ENCODE measurements around the gene CADM2.

Gene CADM2

GRCh38 chr3:84985795-84986194, 27.0 kb downstream of the CADM2 start:
- DNase-seq: no peak

DNA sequence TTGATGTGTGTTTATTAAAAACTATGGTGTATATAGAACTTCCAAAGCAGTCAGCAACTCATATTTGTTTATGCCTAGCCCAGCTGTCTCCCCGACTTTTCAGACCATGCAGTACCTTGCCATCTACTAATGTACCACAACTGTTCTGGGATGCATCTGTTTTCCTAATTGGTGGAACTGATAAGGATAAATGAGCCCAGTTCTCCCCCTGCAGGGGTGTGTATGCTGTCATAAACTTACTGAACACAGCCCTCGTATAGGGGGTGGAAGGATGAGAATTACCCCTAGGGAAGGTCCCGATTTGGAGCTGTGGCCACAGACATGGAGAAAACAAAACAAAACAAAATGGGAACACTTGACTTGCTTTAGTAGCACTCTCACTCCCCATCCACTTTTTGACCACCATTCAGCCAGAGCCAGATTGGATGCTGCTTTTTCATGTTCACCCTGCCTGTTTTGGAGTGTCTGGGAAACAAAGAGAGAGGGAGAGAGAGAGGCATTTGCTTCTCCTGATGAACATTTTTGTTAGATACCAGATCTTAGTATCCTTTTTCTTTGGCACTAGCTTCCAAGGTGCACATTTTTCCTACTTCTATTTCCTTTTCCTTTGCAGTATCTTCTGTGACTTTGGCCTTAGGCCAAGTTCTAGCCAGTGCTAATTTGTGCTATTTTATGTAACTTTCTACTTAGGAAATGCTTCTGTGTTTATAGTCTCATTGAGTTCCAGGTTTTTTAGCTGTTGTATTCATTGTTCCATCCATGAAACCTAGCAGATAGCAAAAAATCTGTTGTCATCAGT, 29.1 kb downstream of the CADM2 start:
- no peak for DNase-seq

GRCh38 chr3:84989102-84989501, 30.3 kb downstream of the CADM2 start:
- DNase-seq: no peak

DNA sequence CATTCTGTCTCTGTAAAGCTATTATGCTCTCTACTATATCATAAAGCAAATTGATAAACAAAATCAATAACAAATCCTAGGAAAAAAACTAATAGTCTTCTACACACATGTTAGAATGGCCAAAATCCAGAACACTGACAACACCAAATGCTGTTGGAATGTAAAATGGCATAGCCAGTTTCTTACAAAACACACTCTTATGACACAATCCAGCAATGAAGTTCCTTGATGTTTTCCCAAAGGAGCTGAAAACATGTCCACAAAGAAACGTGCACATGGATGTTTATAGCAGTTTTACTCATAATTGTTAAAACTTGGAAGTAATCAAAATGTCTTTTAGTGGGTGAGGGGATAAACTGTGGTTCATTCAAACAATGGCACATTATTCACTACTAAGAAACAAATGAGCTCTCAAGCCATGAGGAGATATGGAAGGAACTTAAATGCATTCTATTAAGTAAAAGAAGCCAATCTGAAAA, 32.7 kb downstream of the CADM2 start:
- DNase-seq: no peak

- no peak for DNase-seq
Measured at GRCh38 chr3:84993956-84994355, 35.2 kb downstream of the CADM2 start.

DNA sequence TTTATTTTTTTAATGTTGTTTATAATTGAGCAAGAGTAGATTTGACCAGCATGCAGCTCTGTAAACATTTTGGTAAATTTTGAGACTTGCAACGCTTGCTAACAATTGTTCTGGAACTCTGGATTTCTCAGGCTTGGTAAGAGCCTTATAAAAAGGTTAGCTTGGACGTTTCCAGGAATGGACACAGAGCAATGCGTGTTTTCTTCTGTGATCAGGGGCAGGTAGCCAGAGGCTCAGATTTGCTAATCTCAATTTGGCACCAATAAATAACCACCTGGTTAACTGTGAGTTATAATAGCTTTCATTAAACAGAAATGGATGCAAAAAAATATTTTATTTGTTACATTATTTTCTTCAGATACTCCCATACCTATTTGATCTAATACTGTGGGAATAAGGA, 39.8 kb downstream of the CADM2 start:
- no peak for DNase-seq

DNA sequence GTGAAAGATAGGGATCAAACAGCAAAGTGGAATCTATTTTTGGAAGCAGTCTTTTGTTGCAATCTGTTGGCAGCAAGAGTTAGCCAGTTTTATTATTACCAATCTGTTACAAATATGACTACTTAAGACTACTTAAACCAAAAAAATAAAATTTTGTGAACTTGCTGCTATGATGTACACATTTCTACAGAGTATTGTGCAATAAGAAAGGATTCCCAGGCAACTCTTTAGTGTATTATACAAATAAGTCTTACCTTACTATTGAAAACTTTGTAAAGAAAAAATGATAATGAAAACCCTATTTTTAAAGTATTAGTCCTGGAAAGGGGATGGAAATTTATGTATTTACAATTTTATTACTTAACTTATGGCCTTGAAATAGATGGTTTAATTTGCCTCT, 44.7 kb downstream of the CADM2 start:
- DNase-seq: no peak

- DNase-seq: no peak
Measured at GRCh38 chr3:85004147-85004546, 45.4 kb downstream of the CADM2 start.

DNA sequence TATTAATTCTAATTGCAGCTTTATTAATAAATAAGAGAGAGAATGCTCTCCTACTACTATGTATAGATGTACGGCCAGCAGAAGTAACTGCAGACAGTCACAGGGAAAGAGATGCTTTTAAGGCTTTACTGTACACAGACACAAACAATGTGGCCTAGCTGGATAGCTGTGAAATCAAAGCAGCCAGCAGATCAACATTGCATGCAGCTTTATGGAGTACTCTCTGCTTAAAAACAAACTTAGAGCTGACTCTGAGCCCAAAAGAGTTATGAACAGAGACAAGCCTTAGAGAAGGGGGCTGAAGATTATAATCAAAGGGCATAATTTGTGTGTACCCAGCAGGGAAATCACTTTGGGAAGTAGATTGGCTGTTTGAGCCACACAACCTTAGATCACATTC, 47.2 kb downstream of the CADM2 start:
- DNase-seq: no peak

- DNase-seq: no peak
Measured at GRCh38 chr3:85007195-85008094, 48.7 kb downstream of the CADM2 start.

GRCh38 chr3:85020828-85021227, 62.0 kb downstream of the CADM2 start:
- no peak for DNase-seq

DNA sequence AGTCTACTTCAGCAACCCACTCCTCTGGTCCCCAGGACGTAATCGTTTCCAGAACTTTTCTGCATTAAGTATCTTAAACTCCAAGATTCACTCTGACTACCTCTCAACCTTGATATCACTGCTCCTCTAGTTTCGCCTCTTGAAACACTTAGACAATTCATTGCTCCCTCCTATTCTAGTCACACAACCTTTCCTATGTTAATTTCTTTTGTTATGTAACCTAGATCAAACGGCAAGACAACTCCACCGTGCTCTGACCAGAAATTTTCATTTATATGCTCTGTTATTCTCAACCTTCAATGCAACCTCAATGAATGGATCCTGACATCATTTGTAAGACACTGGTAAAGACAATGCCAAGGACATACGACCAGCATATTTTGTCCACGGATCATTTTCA, 71.3 kb downstream of the CADM2 start:
- no peak for DNase-seq

DNA sequence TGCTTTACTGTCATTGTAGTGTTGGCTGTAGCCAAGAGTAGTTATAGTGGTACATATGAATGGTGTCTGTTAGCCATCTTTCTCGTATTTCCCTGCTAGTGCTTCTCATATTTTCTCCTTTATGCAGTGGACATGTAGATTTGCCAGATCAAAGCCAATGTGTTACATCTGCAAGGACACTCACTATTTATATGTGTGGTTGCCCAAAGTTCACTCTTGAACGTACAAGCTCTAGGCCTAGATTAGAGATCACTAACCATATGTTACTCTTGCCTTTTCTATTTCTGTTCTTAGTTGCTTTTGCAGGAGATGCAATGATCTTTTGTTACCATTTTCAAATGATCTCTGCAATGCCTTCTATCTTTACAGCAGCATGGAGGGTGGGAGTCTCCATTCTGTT, 78.4 kb downstream of the CADM2 start:
- DNase-seq: no peak

DNA sequence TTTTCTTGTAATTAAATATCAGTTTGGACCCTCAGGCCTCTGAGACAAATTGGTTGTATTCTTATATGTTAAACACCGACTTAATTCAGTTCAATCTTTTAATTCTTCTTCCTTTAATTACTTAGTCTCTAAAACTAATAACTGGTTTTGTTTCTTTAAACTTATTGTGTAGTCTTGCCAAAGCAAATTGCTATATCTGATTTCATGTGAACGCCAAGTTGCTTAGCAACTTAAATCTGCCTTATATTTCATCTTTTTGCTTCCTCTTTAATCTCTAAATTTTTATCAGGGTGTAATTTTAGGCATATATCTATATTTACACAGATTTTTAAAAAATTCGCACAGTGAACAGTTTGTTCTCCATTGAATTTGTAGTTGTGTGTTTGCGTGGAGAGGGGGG, 82.2 kb downstream of the CADM2 start:
- DNase-seq: no peak

DNA sequence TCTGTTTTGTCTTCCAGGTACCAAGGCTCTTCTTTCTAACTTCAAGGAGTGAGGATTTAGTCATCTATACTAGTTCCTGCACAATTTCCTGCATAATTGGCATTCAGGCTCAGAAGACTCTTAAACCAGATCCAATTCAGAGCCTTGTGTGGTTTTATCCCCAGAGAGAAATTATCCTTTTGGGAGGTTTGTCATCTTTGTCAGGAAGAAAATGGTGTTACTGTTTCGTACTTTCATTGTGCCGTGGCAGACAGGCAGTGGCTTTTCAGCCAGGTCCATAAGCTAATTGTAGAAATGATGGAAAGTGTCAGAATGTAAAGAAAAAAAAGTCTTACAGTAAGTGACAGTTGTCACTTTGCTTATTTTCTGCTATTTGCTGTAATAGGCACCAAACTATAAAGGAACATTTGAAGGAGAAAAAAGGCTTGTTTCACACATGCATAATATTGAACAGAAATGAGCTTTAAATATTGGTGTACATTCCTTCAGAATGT, 82.8 kb downstream of the CADM2 start:
- DNase-seq: no peak

DNA sequence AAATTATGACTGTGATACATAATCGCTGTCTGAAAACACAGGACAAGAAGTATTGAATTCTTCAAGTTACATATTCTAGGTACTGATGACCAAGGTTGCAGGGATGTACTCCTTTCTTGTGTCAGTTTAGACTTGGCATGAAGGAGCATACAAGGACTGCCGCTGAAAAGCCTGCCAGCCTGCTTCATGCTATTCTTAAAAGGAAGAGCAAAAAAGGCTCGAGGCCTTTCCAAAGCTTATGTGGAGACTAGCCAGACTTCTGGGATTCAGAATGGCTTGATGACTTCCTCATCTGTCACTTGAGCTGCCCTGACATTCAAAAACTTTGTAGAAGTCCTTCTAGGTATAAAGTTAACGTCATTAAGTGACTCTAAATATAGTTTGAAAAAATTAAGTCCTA, 92.0 kb downstream of the CADM2 start:
- no peak for DNase-seq

- DNase-seq: no peak
Measured at GRCh38 chr3:85051786-85052185, 93.0 kb downstream of the CADM2 start.

- no peak for DNase-seq
Measured at GRCh38 chr3:85053626-85054025, 94.8 kb downstream of the CADM2 start.

DNA sequence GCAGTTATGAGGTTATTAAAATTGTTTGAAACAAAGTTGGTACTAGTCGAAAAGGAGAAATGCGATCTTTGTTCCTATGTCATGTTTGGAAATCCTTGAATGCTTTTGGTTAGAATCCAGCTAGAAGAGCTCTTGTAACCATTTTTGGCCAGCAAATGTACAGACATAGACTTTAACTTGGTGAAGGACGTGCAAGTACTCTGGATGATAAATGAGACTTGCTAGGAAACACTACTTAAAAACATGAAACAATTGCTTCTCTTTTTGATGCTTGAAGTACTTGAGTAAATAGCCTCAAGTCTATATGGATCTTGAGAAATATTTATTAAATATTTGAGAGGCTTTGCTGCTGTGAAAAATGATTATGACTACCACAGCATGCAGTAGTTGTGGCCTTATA, 95.8 kb downstream of the CADM2 start:
- DNase-seq: no peak

DNA sequence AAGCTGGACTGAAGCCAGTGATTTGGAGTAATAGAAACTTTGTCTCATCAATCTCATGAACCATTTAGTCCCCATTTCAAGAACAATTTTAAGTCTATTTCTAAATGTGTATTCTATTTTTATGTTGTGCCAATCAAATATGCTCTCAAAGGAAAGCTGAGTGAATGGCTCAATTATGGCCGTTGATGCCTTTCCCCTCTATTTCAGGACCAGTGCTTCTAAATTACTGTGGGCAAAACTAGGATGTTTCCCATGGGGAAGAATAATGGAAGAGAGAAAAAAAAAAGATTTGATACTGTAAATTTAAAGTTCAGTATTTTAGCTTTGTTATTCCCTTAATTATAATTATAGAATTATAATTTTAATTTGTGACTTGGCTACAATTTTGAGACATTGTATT, 110.1 kb downstream of the CADM2 start:
- DNase-seq: no peak

DNA sequence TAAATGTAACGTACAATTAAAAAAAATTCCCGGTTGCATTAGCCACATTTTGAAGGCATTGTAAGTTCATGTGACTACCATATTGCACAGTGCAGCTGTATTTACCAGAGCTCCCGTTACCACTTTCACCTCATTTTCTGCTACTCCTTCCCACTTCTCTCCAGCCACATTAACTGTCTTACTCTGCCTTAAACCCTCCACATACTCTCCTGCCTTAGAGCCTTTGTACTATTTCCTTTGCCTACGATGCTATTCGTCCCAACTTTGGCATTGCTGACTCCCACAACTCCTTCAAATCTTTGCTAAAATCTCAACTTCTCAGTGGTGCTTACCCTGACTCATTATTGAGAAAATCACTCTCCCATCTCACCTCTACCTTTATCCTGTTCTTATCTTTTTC, 115.2 kb downstream of the CADM2 start:
- no peak for DNase-seq

- no peak for DNase-seq
Measured at GRCh38 chr3:85075663-85076062, 116.9 kb downstream of the CADM2 start.

DNA sequence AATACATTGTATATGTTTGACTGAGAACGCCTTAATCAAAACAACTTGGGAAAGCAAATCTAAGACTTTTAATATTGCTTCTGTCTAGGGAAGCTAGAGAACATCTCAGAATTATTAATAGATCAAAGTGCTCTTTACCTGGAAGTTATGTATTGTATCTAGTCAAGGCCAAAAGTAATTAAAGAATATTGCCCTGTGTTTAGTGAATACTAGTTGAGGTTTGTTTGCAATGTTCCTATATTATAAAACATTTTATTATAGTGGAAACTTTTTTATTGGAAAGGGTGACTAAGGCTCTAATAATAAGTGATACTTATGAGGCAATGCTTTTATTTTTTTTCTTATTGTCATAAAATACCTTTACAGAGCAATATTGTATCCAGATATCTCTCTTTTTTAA, 118.2 kb downstream of the CADM2 start:
- DNase-seq: no peak

Measured in NCI-H2227 treated with DMSO at 0.1 percent for 48 hours (cell line).